GM13976 (cell line): ENCODE results near the gene AKAP13.

ENCODE experiments used
- DNase-seq: peaks from one replicate; pipeline ENCODE4 v3.0.0; 2012; ENCODE audit warnings: low spot score
- in situ Hi-C: fragments of 300-500 bp; cut with MboI; formaldehyde crosslinking; loops from one replicate; pipeline ENCODE4 v1.12.0; 2022; ENCODE audit warnings: low sequenced_read_pairs, mixed read lengths, inconsistent platforms; ENCODE audit not compliant: unreplicated experiment
- TF ChIP-seq, protein P1 (sequence below): IDR thresholded peaks from 2 replicates; pipeline ENCODE4 v1.5.1; 2012; ENCODE audit warnings: borderline replicate concordance, mild to moderate bottlenecking; ENCODE audit not compliant: insufficient read depth; ENCODE audit errors: extremely low read depth, missing control alignments, control extremely low read depth

Gene AKAP13

DNA sequence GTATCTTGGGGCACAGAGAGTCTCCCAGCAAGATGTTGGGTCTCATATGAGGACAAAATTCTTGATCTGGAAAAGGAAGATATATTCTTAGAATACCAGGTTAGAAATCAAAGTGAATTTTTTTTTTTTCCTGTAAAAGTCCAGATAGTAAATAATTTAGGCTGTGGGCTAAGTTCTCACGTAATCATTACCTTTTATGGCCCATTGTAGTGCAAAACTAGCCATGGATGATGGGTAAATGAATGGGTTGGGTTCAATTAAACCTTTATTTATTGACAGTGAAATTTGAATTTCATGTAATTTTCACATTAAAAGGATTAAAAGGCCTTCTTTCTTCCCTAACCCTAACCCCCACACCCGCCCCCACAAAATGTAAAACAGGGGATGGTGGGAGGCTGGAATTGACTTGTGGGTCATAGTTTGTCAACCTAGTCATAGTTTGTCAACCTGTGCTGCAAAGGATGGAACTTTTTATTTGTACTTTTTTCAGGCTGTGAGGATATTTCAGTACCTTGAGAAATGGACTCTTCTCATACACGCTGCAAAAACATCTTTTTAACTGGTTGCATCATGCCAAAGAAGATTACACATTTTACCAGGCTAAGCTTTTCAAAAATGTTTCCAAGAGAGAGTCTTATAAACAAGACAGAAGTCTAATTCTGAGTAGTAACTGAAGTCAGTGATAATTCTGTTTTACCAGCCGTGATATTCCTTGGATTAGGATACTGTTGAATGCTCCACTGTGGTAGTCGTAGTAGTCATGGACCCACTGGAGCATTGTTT is 138.8 kb downstream of the AKAP13 start:
- DNase-seq: no peak

DNA sequence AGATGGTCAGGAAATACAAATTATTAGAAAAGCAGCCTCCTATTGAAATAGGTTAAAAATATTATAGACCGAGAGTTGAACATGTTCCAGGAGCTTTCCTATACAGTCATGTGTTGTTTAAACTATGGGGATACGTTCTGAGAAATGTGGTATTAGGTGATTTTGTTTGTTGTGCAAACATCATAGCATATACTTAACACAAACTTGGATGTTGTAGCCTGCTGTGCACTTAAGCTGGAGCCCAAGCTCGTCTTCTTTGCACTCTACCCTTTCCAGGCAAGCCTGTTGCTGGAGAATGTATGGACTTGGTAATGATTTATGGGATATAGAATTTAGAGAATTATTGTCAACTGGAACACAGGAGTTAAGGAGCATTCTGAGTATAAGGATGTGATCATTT is 140.2 kb downstream of the AKAP13 start:
- TF ChIP-seq, protein P1, sequence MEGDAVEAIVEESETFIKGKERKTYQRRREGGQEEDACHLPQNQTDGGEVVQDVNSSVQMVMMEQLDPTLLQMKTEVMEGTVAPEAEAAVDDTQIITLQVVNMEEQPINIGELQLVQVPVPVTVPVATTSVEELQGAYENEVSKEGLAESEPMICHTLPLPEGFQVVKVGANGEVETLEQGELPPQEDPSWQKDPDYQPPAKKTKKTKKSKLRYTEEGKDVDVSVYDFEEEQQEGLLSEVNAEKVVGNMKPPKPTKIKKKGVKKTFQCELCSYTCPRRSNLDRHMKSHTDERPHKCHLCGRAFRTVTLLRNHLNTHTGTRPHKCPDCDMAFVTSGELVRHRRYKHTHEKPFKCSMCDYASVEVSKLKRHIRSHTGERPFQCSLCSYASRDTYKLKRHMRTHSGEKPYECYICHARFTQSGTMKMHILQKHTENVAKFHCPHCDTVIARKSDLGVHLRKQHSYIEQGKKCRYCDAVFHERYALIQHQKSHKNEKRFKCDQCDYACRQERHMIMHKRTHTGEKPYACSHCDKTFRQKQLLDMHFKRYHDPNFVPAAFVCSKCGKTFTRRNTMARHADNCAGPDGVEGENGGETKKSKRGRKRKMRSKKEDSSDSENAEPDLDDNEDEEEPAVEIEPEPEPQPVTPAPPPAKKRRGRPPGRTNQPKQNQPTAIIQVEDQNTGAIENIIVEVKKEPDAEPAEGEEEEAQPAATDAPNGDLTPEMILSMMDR: no peak
- in situ Hi-C loops: no loop called here
- no peak for DNase-seq

More for the DNA sequence above, 138.8 kb downstream of the AKAP13 start:
- TF ChIP-seq, protein P1: no peak
- in situ Hi-C loops: no loop called here

DNA sequence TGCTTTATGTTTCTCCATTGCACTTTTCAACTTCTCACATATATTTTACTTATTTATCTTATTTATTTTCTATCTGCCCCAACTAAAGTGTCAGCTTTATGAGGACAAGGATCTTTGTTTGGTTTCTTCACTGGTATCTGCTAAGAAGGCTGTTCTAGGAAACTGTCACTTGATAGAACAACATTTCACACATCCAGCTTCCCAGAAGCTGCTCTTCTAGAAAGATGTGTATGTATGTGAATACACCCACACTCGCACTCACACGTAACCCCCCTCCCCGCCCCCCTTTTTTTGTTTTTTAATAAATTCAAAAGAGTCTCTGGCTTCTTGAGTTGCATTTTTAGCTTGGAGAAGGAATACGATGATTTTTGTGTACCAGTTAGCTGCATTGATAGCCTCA is 143.1 kb downstream of the AKAP13 start:
- TF ChIP-seq, protein P1: no peak
- in situ Hi-C loops: no loop called here
- no peak for DNase-seq

DNA sequence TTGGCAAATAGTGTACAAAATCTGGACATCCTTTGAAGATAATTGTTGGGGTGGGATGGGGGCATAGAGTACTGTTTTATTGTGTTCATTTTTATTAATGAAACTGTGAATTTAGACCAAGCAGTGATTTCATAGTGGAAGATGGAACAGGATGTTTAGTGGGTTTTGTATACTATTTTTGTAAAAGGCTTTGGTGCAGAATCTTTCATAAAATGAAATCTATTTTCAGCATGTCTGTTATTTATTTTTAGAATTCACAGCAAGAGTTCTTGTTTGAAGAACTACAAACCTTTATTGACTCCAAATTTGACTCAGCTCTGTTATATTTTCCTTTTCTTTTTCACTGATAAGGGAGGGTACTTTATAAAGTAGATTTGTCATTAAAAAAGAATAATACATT is 145.4 kb downstream of the AKAP13 start:
- in situ Hi-C loops: no loop called here
- TF ChIP-seq, protein P1: no peak
- DNase-seq: no peak

DNA sequence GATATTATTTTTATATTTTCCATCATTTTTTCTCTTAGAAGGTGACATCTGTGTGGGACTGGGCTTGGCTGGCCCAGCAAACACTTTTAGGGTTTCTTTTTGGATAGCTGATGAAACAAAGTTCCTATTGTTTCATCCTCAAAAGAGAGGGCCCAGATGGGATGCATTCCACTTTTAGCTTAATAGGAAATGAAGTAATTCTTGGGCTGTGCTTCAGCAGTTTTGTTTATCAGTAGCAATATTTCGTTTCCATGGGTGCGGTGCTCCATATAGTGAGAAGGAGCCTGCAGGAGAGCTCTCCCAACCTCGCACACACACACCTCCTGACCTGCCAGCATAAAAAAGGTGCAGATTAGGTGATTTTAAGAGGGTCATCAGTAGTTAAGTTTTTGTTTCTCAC is 147.5 kb downstream of the AKAP13 start:
- TF ChIP-seq, protein P1: no peak
- no peak for DNase-seq
- in situ Hi-C loops: no loop called here

DNA sequence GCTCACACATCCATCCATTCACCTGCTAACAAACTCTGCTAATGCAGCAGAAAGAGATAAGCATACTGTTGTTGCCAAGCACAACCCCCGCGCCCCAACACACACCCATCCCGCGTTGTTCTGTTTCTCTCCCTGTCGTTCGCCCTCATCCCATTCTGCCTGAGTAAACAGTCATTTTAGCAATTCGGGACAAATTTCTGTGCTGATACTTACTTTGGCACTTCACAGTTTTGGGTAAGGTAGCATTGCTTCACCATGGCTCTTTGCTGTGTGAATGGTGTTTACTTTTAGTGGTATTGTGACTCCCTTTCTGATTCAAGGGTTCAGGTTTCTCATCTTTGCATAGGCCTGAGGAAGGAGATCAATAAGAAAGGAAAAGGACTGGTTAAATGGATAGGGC is 149.7 kb downstream of the AKAP13 start:
- TF ChIP-seq, protein P1: no peak
- no peak for DNase-seq
- in situ Hi-C loops: no loop called here

DNA sequence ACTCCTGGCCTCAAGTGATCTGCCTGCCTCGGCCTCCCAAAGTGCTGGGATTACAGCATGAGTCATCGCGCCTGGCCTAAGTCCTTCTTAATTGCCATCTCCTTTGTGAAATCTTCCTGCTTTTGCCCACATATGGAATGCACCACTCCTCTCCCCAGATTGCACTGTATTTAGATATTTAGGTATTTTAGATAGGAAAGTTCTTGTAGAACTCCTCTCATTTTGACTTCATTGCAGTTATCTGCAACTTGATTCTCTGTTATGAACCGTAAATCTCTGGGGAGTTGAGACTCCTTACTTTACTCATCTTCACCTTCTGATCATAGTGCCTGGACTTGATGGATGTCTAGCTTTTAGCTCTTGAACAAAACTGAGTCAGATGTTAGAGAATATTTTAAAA is 150.7 kb downstream of the AKAP13 start:
- in situ Hi-C loops: no loop called here
- TF ChIP-seq, protein P1: no peak
- DNase-seq: no peak
